Sciatic nerve (tissue), 2 donors: Measurements from ENCODE around the gene CUZD1. TPM values are rescaled to one million over a fixed set of nuclear protein-coding genes. Genes with fewer than 3 reads are reported as not detected.

ENCODE experiments used
- ATAC-seq: fragments of 200-7000 bp; cut with Tn5 transposase; one replicate; pipeline ENCODE4 v1.9.1; 2020; ENCODE audit warnings: mild to moderate bottlenecking, moderate library complexity
- DNase-seq: peaks from one replicate; pipeline ENCODE4 v3.0.0-alpha.2; 2020; ENCODE audit warnings: low spot score
- intact Hi-C: fragments of 100-400 bp; cut with DNase I; formaldehyde crosslinking; loops from one replicate; pipeline ENCODE4 v1.14.2; 2022
- total RNA-seq: library from RNA; stranded (reverse); fragmentation: NEBNext Ultra II Directional; extraction: Animal tissue kit (Norgen Biotek cat#: 25700); gene quantifications from one replicate; pipeline ENCODE4 v1.2.1, GENCODE V29; 2021
- donor health status: DM: no; HTN: no; CAD: no.
- donor health status: DM: no; HTN: no; CAD: no.

CUZD1 gene
- total RNA-seq, 1 donor from 2014 or later: 0.80 TPM

GRCh38 chr10:122829454-122829853 is 16.2 kb downstream of the CUZD1 start:
- no peak for DNase-seq
- ATAC-seq: no peak
- intact Hi-C loops: no loop called here

GRCh38 chr10:122828716-122829255 is 16.9 kb downstream of the CUZD1 start:
- ATAC-seq: no peak
- intact Hi-C loops: no loop called here
- no peak for DNase-seq

GRCh38 chr10:122827302-122827701 is 18.4 kb downstream of the CUZD1 start:
- ATAC-seq (no peak), DNase-seq (no peak)
- intact Hi-C loops: no loop called here

- DNase-seq: no peak
- ATAC-seq: no peak
- intact Hi-C loops: no loop called here
Observed at GRCh38 chr10:122822973-122823690, 22.5 kb downstream of the CUZD1 start.

- no peak for DNase-seq
- intact Hi-C loops: no loop called here
- ATAC-seq: no peak
Observed at GRCh38 chr10:122821808-122822207, 23.8 kb downstream of the CUZD1 start.

GRCh38 chr10:122815458-122815857 is 30.2 kb downstream of the CUZD1 start:
- DNase-seq: no peak
- intact Hi-C loops: no loop called here
- no peak for ATAC-seq

GRCh38 chr10:122814493-122814892 is 31.2 kb downstream of the CUZD1 start:
- DNase-seq: no peak

GRCh38 chr10:122812751-122813150 is 32.9 kb downstream of the CUZD1 start:
- DNase-seq (no peak), ATAC-seq (no peak)
- intact Hi-C loops: no loop called here

More at GRCh38 chr10:122814493-122814892, 31.2 kb downstream of the CUZD1 start:
- intact Hi-C loops: no loop called here
- no peak for ATAC-seq

- intact Hi-C loops: no loop called here
- ATAC-seq (no peak), DNase-seq (no peak)
Observed at GRCh38 chr10:122802282-122802681, 43.4 kb downstream of the CUZD1 start.

GRCh38 chr10:122798704-122799231 is 46.9 kb downstream of the CUZD1 start:
- intact Hi-C loops: no loop called here
- no peak for ATAC-seq
- DNase-seq: no peak

GRCh38 chr10:122796796-122797195 is 48.9 kb downstream of the CUZD1 start:
- ATAC-seq (no peak), DNase-seq (no peak)
- intact Hi-C loops: no loop called here

GRCh38 chr10:122795924-122796323 is 49.7 kb downstream of the CUZD1 start:
- no peak for ATAC-seq
- intact Hi-C loops: no loop called here

GRCh38 chr10:122786269-122786668 is 59.4 kb downstream of the CUZD1 start:
- DNase-seq (no peak), ATAC-seq (no peak)
- intact Hi-C loops: no loop called here

More at GRCh38 chr10:122795924-122796323, 49.7 kb downstream of the CUZD1 start:
- no peak for DNase-seq

GRCh38 chr10:122782911-122783310 is 62.7 kb downstream of the CUZD1 start:
- no peak for DNase-seq

More at GRCh38 chr10:122782911-122783310, 62.7 kb downstream of the CUZD1 start:
- intact Hi-C loops: no loop called here
- ATAC-seq: no peak

Other genes with a start within 250 kb of the CUZD1 start
- gene C10orf120, start 146.0 kb downstream of the CUZD1 start, total RNA-seq: not detected
- 5.4 TPM for gene FAM24B, start 33.7 kb upstream of the CUZD1 start, total RNA-seq
- not detected for gene FAM24A, start 64.8 kb upstream of the CUZD1 start, total RNA-seq
- 9.1 TPM for gene C10orf88, start 108.4 kb upstream of the CUZD1 start, total RNA-seq
- 5.4 TPM for gene PSTK, start 134.5 kb upstream of the CUZD1 start, total RNA-seq
- 24.9 TPM for gene IKZF5, start 162.9 kb upstream of the CUZD1 start, total RNA-seq
- 39.5 TPM for gene ACADSB, start 163.1 kb upstream of the CUZD1 start, total RNA-seq